GM13976 (cell line): ENCODE measurements around the gene ZNF329.

Experiments
- DNase-seq: peaks from one replicate; pipeline ENCODE4 v3.0.0; 2012; ENCODE audit warnings: low spot score
- CTCF ChIP-seq: IDR thresholded peaks from 2 replicates; pipeline ENCODE4 v1.5.1; 2012; ENCODE audit warnings: borderline replicate concordance, mild to moderate bottlenecking; ENCODE audit not compliant: insufficient read depth; ENCODE audit errors: extremely low read depth, missing control alignments, control extremely low read depth
- in situ Hi-C: fragments of 300-500 bp; cut with MboI; formaldehyde crosslinking; loops from one replicate; pipeline ENCODE4 v1.12.0; 2022; ENCODE audit warnings: low sequenced_read_pairs, mixed read lengths, inconsistent platforms; ENCODE audit not compliant: unreplicated experiment

Gene ZNF329

GRCh38 chr19:58170860-58171259 lies 20.3 kb upstream of the ZNF329 start:
- in situ Hi-C loops: no loop called here
- TF ChIP-seq CTCF: no peak
- no peak for DNase-seq

GRCh38 chr19:58166708-58167280 lies 16.2 kb upstream of the ZNF329 start:
- in situ Hi-C loops: no loop called here
- no peak for TF ChIP-seq CTCF
- no peak for DNase-seq

GRCh38 chr19:58166268-58166667 lies 15.7 kb upstream of the ZNF329 start:
- TF ChIP-seq CTCF: no peak
- in situ Hi-C loops: no loop called here
- no peak for DNase-seq

GRCh38 chr19:58157045-58157728 lies 6.6 kb upstream of the ZNF329 start:
- no peak for DNase-seq
- in situ Hi-C loops: no loop called here

GRCh38 chr19:58154679-58155648 lies 4.4 kb upstream of the ZNF329 start:
- in situ Hi-C loops: no loop called here
- peak; percentile 95 for DNase-seq

More at GRCh38 chr19:58157045-58157728, 6.6 kb upstream of the ZNF329 start:
- no peak for TF ChIP-seq CTCF

GRCh38 chr19:58154287-58154678 lies 3.7 kb upstream of the ZNF329 start:
- peak; percentile 22 for DNase-seq
- in situ Hi-C loops: no loop called here
- TF ChIP-seq CTCF: no peak

More at GRCh38 chr19:58154679-58155648, 4.4 kb upstream of the ZNF329 start:
- TF ChIP-seq CTCF: peak; percentile 95
